SU-DHL-6 (cell line): Measurements from ENCODE around the gene KIN.
"Not testable (repeated sequence)": the region's sequence is repeated elsewhere in the genome, so short reads cannot be mapped to it uniquely, and the experiment has no call there.

Experiments used
- H2AFZ ChIP-seq: fragments of 200-600 bp; sonication (generic); 2 replicates; pipeline ENCODE4 v1.6.1; 2014; ENCODE audit warnings: low read depth, mild to moderate bottlenecking, moderate library complexity, mixed read lengths, antibody characterized with exemption, low read length; ENCODE audit not compliant: severe bottlenecking
- H3F3A ChIP-seq: fragments of 200-600 bp; shearing (Covaris generic); 2 replicates; pipeline ENCODE4 v1.6.0; 2016; ENCODE audit warnings: antibody characterized with exemption, mild to moderate bottlenecking; ENCODE audit not compliant: insufficient read depth
- H3K27ac ChIP-seq: fragments of 200-600 bp; sonication (generic); 2 replicates; pipeline ENCODE4 v1.5.1; 2016; ENCODE audit warnings: low read depth, mild to moderate bottlenecking, low read length, moderate library complexity, mixed read lengths
- H3K27me3 ChIP-seq: fragments of 200-600 bp; sonication (generic), shearing (Covaris generic); 2 replicates; pipeline ENCODE4 v1.6.0; 2014; ENCODE audit warnings: mild to moderate bottlenecking, low read length
- H3K36me3 ChIP-seq: fragments of 200-600 bp; sonication (generic); 2 replicates; pipeline ENCODE4 v1.6.1; 2014; ENCODE audit warnings: mild to moderate bottlenecking, low read length, mixed read lengths
- H3K4me2 ChIP-seq: fragments of 300-600, 200-600 bp; shearing (Covaris generic), sonication (generic); 2 replicates; pipeline ENCODE4 v1.6.0; 2014; ENCODE audit warnings: low read length, low read depth, mild to moderate bottlenecking; ENCODE audit not compliant: poor library complexity, severe bottlenecking
- H3K4me3 ChIP-seq: fragments of 200-600 bp; sonication (generic); 2 replicates; pipeline ENCODE4 v1.5.1; 2014; ENCODE audit warnings: antibody characterized with exemption, low read length, mild to moderate bottlenecking, mixed read lengths; ENCODE audit not compliant: insufficient read depth, poor library complexity, severe bottlenecking
- H3K79me2 ChIP-seq: fragments of 200-600 bp; sonication (generic); 2 replicates; pipeline ENCODE4 v1.6.1; 2014; ENCODE audit warnings: mild to moderate bottlenecking, low read length, moderate library complexity; ENCODE audit not compliant: insufficient read depth
- H3K9ac ChIP-seq: fragments of 200-600 bp; sonication (generic); 2 replicates; pipeline ENCODE4 v1.7.0; 2014; ENCODE audit warnings: mild to moderate bottlenecking, low read length
- H3K9me2 ChIP-seq: fragments of 200-600 bp; sonication (generic); replicated peaks from 2 replicates; pipeline ENCODE4 v1.6.1; 2014; ENCODE audit warnings: low read length; ENCODE audit not compliant: insufficient read depth
- H3K9me3 ChIP-seq: fragments of 200-600 bp; sonication (generic); 2 replicates; pipeline ENCODE4 v1.6.1; 2014; ENCODE audit warnings: low read length, mixed read lengths; ENCODE audit not compliant: insufficient read depth
- H4K20me1 ChIP-seq: fragments of 200-600 bp; sonication (generic); 2 replicates; pipeline ENCODE4 v1.6.1; 2014; ENCODE audit warnings: low read depth, mild to moderate bottlenecking, antibody characterized with exemption, low read length, moderate library complexity, mixed read lengths
- CTCF ChIP-seq: fragments of 200-600 bp; sonication (generic); IDR thresholded peaks from one replicate; pipeline ENCODE4 v1.5.1; 2017; ENCODE audit warnings: antibody characterized with exemption, mild to moderate bottlenecking, low read length, moderate library complexity; ENCODE audit not compliant: insufficient read depth, poor library complexity, severe bottlenecking
- EZH2phosphoT487 ChIP-seq: fragments of 200-600 bp; sonication (generic), shearing (Covaris generic); conservative IDR thresholded peaks from 2 replicates; pipeline ENCODE4 v1.6.1; 2018; ENCODE audit warnings: mild to moderate bottlenecking, antibody characterized with exemption, low read length, moderate library complexity, mixed read lengths

KIN gene

DNA sequence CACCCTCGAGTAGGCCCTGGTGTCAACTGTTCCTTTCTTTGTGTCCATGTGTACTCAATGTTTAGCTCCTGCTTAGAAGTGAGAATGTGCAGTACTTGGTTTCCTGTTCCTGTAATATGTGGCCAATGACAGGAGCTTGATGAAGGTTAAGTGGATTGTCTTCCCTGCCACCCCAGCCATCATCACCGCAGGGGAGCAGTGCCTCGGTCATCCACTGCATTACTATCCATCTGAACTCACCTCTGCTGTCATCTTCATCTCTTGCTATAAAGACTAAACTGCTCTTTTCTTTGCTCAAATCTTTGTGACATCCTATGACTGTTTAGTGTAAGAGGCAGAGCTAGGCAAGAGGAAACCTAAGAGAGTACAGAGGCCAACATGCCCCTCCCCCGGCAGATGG, 69.1 kb downstream of the KIN start:
- no peaks in the 10 kb centered on the region for H3K9me3 ChIP-seq
- H2AFZ ChIP-seq = no peak overlapping the region

DNA sequence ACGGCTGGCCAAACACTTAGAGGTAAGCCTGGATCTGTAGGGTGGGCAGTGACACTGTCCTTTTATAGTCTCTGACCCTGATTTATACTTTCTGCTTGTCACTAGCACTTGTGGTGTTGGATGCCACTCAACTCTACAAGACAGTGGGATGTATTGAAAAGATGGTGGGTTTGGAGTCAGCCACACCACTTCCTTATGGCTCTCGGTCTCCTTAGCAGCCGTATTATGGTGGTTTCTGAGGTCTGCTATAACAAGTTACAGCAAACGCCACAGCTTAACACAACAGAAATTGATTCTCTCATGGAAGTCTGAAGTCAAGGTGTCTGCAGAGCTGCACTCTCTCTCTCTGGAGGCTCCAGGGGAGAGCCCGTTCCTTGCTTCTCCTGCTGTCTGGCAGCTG, 70.0 kb downstream of the KIN start:
- Histone ChIP-seq H3K4me3 (no peak overlapping the region), H3F3A (no peaks in the 10 kb centered on the region), H4K20me1 (no peaks in the 10 kb centered on the region), H3K9me3 (no peaks in the 10 kb centered on the region), H3K79me2 (no peaks in the 10 kb centered on the region), H3K36me3 (no peaks in the 10 kb centered on the region), H3K27ac (no peak overlapping the region), H3K4me2 (no peak overlapping the region), H3K9ac (no peak overlapping the region), H2AFZ (no peak overlapping the region), H3K9me2 (no peaks in the 10 kb centered on the region), H3K27me3 (no peaks in the 10 kb centered on the region)
- TF ChIP-seq CTCF (no peak), EZH2phosphoT487 (no peak)

More for the DNA sequence above, 69.1 kb downstream of the KIN start:
- no peaks in the 10 kb centered on the region for H3K36me3 ChIP-seq
- H3F3A ChIP-seq = no peaks in the 10 kb centered on the region
- no peaks in the 10 kb centered on the region for H3K9me2 ChIP-seq
- H3K9ac ChIP-seq = no peak overlapping the region
- no peak for TF ChIP-seq EZH2phosphoT487
- TF ChIP-seq CTCF = no peak
- H4K20me1 ChIP-seq = no peaks in the 10 kb centered on the region
- H3K27me3 ChIP-seq = no peaks in the 10 kb centered on the region
- H3K4me3 ChIP-seq = no peak overlapping the region
- H3K4me2 ChIP-seq = no peak overlapping the region
- H3K27ac ChIP-seq = no peak overlapping the region
- no peaks in the 10 kb centered on the region for H3K79me2 ChIP-seq

DNA sequence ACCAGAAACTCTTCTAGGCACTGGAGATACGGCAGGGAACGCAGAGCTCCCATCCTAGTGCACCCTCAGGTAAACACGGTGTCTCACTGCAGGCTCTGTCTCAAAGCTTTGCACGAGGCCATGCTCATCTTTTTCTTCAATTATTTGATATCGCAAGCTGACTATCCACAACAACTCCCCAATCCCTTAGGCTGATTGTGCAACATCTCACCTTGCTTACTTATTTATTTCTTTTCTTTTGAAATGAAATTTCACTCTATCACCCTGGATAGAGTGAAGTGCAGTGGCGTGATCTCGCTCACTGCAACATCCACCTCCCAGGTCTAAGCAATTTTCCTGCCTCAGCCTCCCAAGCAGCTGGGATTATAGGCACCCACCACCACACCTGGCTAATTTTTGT, 72.3 kb downstream of the KIN start:
- Histone ChIP-seq H3K27ac (no peak overlapping the region), H3K36me3 (no peaks in the 10 kb centered on the region)

GRCh38 chr10:7711075-7711474, 76.7 kb downstream of the KIN start:
- H3K9me2 ChIP-seq, H3K9me3 ChIP-seq, H3K4me3 ChIP-seq, H3F3A ChIP-seq, H3K27ac ChIP-seq, H3K27me3 ChIP-seq, H3K4me2 ChIP-seq, H2AFZ ChIP-seq, H3K36me3 ChIP-seq, H3K9ac ChIP-seq, H3K79me2 ChIP-seq, H4K20me1 ChIP-seq: not testable (repeated sequence)

More for the DNA sequence above, 72.3 kb downstream of the KIN start:
- Histone ChIP-seq H3K9ac (no peak overlapping the region), H3K4me3 (no peak overlapping the region), H3F3A (no peaks in the 10 kb centered on the region), H3K9me3 (no peaks in the 10 kb centered on the region), H4K20me1 (no peaks in the 10 kb centered on the region), H3K9me2 (no peaks in the 10 kb centered on the region), H3K4me2 (no peak overlapping the region), H3K27me3 (no peaks in the 10 kb centered on the region), H3K79me2 (no peaks in the 10 kb centered on the region), H2AFZ (no peak overlapping the region)
- TF ChIP-seq EZH2phosphoT487 (no peak), CTCF (no peak)
